HEK293 (cell line): ENCODE measurements around the gene AZIN2.

Experiments used
- CTCF ChIA-PET: fragments of 350-600 bp; formaldehyde crosslinking; extraction: SDS; loops from one replicate; lab custom pipeline; 2021; ENCODE audit warnings: antibody characterized with exemption; lab: Yijun Ruan, JAX
- POLR2A ChIA-PET: fragments of 300-600 bp; formaldehyde crosslinking; extraction: SDS; loops from one replicate; lab custom pipeline; 2020; ENCODE audit warnings: antibody characterized with exemption, inconsistent platforms; lab: Yijun Ruan, JAX
- H3K27ac ChIP-seq: fragments of 200-500 bp; sonication (Bioruptor generic); 2 replicates; pipeline ENCODE4 v1.5.1; 2014; ENCODE audit warnings: low read depth, low read length, control low read depth, inconsistent platforms; ENCODE audit errors: extremely low read depth
- H3K36me3 ChIP-seq, 2 experiments: fragments of 200-500 bp in 1 of 2; sonication (Bioruptor generic) in 1 of 2; 1 replicate in 1 of 2; 2 replicates in 1 of 2; pipeline ENCODE4 v1.5.1; 2014 to 2017; ENCODE audit warnings: inconsistent platforms in 2 of 2, low read length in 2 of 2; ENCODE audit not compliant: control insufficient read depth in 2 of 2, insufficient read depth in 1 of 2
- H3K4me1 ChIP-seq: fragments of 200-500 bp; sonication (Bioruptor generic); 2 replicates; pipeline ENCODE4 v1.5.1; 2014; ENCODE audit warnings: mild to moderate bottlenecking, low read length, inconsistent platforms; ENCODE audit not compliant: control insufficient read depth, insufficient read depth
- H3K4me3 ChIP-seq: 2 replicates; pipeline ENCODE4 v1.5.1; 2011; ENCODE audit warnings: low read depth, mild to moderate bottlenecking, control low read depth, low read length, moderate library complexity
- H3K9me3 ChIP-seq: fragments of 200-500 bp; sonication (Bioruptor generic); 2 replicates; pipeline ENCODE4 v1.5.1; 2014; ENCODE audit warnings: low read depth, low read length, inconsistent platforms; ENCODE audit not compliant: control insufficient read depth, insufficient read depth
- IKZF3 ChIP-seq: fragments of 450-650 bp; IDR thresholded peaks from 2 replicates; pipeline ENCODE4 v1.5.0; 2018; ENCODE audit warnings: missing biosample characterization, mild to moderate bottlenecking, missing genetic modification characterization, moderate library complexity
- KLF10 ChIP-seq: fragments of 450-650 bp; IDR thresholded peaks from 2 replicates; pipeline ENCODE4 v1.5.1; 2018; ENCODE audit warnings: missing biosample characterization, mild to moderate bottlenecking, missing genetic modification characterization
- KLF16 ChIP-seq: fragments of 450-650 bp; formaldehyde crosslinking; IDR thresholded peaks from 2 replicates; pipeline ENCODE4 v1.5.1; 2017; ENCODE audit warnings: missing biosample characterization, missing genetic modification characterization
- MYNN ChIP-seq: fragments of 450-650 bp; formaldehyde crosslinking; IDR thresholded peaks from 2 replicates; pipeline ENCODE4 v1.5.1; 2016; ENCODE audit warnings: missing biosample characterization, missing genetic modification characterization, borderline replicate concordance
- MZF1 ChIP-seq: fragments of 450-650 bp; formaldehyde crosslinking; IDR thresholded peaks from 2 replicates; pipeline ENCODE4 v1.5.1; 2017; ENCODE audit warnings: missing biosample characterization, missing genetic modification characterization, borderline replicate concordance
- OSR2 ChIP-seq: fragments of 450-650 bp; formaldehyde crosslinking; IDR thresholded peaks from 2 replicates; pipeline ENCODE4 v1.5.1; 2016; ENCODE audit warnings: missing biosample characterization, missing genetic modification characterization
- SETDB1 ChIP-seq: IDR thresholded peaks from one replicate; pipeline ENCODE4 v1.6.1; 2017; ENCODE audit warnings: mild to moderate bottlenecking, low read length, moderate library complexity, mixed read lengths; ENCODE audit not compliant: insufficient read length
- SP2 ChIP-seq: fragments of 450-650 bp; formaldehyde crosslinking; IDR thresholded peaks from 2 replicates; pipeline ENCODE4 v1.5.1; 2016; ENCODE audit warnings: missing biosample characterization, missing genetic modification characterization
- WT1 ChIP-seq: fragments of 450-650 bp; formaldehyde crosslinking; IDR thresholded peaks from 2 replicates; pipeline ENCODE4 v1.5.1; 2016; ENCODE audit warnings: missing biosample characterization, missing genetic modification characterization
- YY2 ChIP-seq: fragments of 450-650 bp; formaldehyde crosslinking; IDR thresholded peaks from 2 replicates; pipeline ENCODE4 v1.5.1; 2016; ENCODE audit warnings: missing biosample characterization, missing genetic modification characterization
- ZBTB17 ChIP-seq: fragments of 450-650 bp; formaldehyde crosslinking; IDR thresholded peaks from 2 replicates; pipeline ENCODE4 v1.5.1; 2016; ENCODE audit warnings: missing biosample characterization, missing genetic modification characterization
- ZBTB20 ChIP-seq: fragments of 450-650 bp; formaldehyde crosslinking; IDR thresholded peaks from 2 replicates; pipeline ENCODE4 v1.5.1; 2016; ENCODE audit warnings: missing biosample characterization, missing genetic modification characterization
- ZNF112 ChIP-seq: fragments of 450-650 bp; formaldehyde crosslinking; IDR thresholded peaks from 2 replicates; pipeline ENCODE4 v1.5.0; 2017; ENCODE audit warnings: missing biosample characterization, missing genetic modification characterization
- ZNF121 ChIP-seq: fragments of 450-650 bp; formaldehyde crosslinking; IDR thresholded peaks from 2 replicates; pipeline ENCODE4 v1.5.1; 2016; ENCODE audit warnings: missing biosample characterization, missing genetic modification characterization
- ZNF132 ChIP-seq: fragments of 450-650 bp; formaldehyde crosslinking; IDR thresholded peaks from 2 replicates; pipeline ENCODE4 v1.5.1; 2017; ENCODE audit warnings: missing biosample characterization, missing genetic modification characterization, borderline replicate concordance
- ZNF146 ChIP-seq: fragments of 450-650 bp; formaldehyde crosslinking; IDR thresholded peaks from 2 replicates; pipeline ENCODE4 v1.5.1; 2016; ENCODE audit warnings: missing biosample characterization, missing genetic modification characterization
- ZNF211 ChIP-seq: fragments of 450-650 bp; formaldehyde crosslinking; IDR thresholded peaks from 2 replicates; pipeline ENCODE4 v1.5.1; 2016; ENCODE audit warnings: low read depth, missing biosample characterization, missing genetic modification characterization
- ZNF221 ChIP-seq: fragments of 450-650 bp; formaldehyde crosslinking; IDR thresholded peaks from 2 replicates; pipeline ENCODE4 v1.5.1; 2017; ENCODE audit warnings: missing biosample characterization, missing genetic modification characterization, borderline replicate concordance
- ZNF362 ChIP-seq: fragments of 450-650 bp; formaldehyde crosslinking; IDR thresholded peaks from 2 replicates; pipeline ENCODE4 v1.5.1; 2016; ENCODE audit warnings: missing biosample characterization, missing genetic modification characterization
- ZNF37A ChIP-seq: fragments of 450-650 bp; IDR thresholded peaks from 2 replicates; pipeline ENCODE4 v1.5.1; 2018; ENCODE audit warnings: missing biosample characterization, missing genetic modification characterization
- ZNF473 ChIP-seq: fragments of 450-650 bp; formaldehyde crosslinking; IDR thresholded peaks from 2 replicates; pipeline ENCODE4 v1.5.1; 2017; ENCODE audit warnings: missing biosample characterization, missing genetic modification characterization
- ZNF514 ChIP-seq: fragments of 450-650 bp; formaldehyde crosslinking; IDR thresholded peaks from 2 replicates; pipeline ENCODE4 v1.5.1; 2016; ENCODE audit warnings: missing biosample characterization, missing genetic modification characterization
- ZNF580 ChIP-seq: fragments of 450-650 bp; formaldehyde crosslinking; IDR thresholded peaks from 2 replicates; pipeline ENCODE4 v1.5.1; 2016; ENCODE audit warnings: missing biosample characterization, missing genetic modification characterization
- ZNF623 ChIP-seq: fragments of 450-650 bp; formaldehyde crosslinking; IDR thresholded peaks from 2 replicates; pipeline ENCODE4 v1.5.1; 2016; ENCODE audit warnings: missing biosample characterization, missing genetic modification characterization
- ZNF654 ChIP-seq: fragments of 450-650 bp; formaldehyde crosslinking; IDR thresholded peaks from 2 replicates; pipeline ENCODE4 v1.5.1; 2016; ENCODE audit warnings: low read depth, missing biosample characterization, missing genetic modification characterization
- ZNF670 ChIP-seq: fragments of 450-650 bp; formaldehyde crosslinking; IDR thresholded peaks from 2 replicates; pipeline ENCODE4 v1.5.1; 2016; ENCODE audit warnings: missing biosample characterization, missing genetic modification characterization, low read depth
- ZNF776 ChIP-seq: fragments of 450-650 bp; formaldehyde crosslinking; IDR thresholded peaks from 2 replicates; pipeline ENCODE4 v1.5.0; 2017; ENCODE audit warnings: missing biosample characterization, missing genetic modification characterization, borderline replicate concordance
- TF ChIP-seq, protein P1 (sequence below): fragments of 450-650 bp; formaldehyde crosslinking; IDR thresholded peaks from 2 replicates; pipeline ENCODE4 v1.5.1; 2016; ENCODE audit warnings: missing biosample characterization, missing genetic modification characterization, borderline replicate concordance
- TF ChIP-seq, protein P2 (sequence below): fragments of 450-650 bp; formaldehyde crosslinking; IDR thresholded peaks from 2 replicates; pipeline ENCODE4 v1.5.1; 2017; ENCODE audit warnings: missing biosample characterization, missing genetic modification characterization
- TF ChIP-seq, protein P3 (sequence below): fragments of 450-650 bp; formaldehyde crosslinking; IDR thresholded peaks from 2 replicates; pipeline ENCODE4 v1.5.1; 2017; ENCODE audit warnings: missing biosample characterization, missing genetic modification characterization

Gene AZIN2

GRCh38 chr1:33036051-33036525 lies 44.9 kb upstream of the AZIN2 start (continued):
- TF ChIP-seq ZNF362 (tag by site-specific recombination) (no peak), ZNF623 (no peak), ZNF221 (no peak), ZBTB17 (tag by site-specific recombination) (no peak), ZNF112 (no peak), YY2 (tag by site-specific recombination) (no peak), ZNF654 (tag by site-specific recombination) (no peak), ZBTB20 (no peak), ZNF670 (tag by site-specific recombination) (no peak), KLF16 (tag by site-specific recombination) (0 out of 2 replicates have a peak, but pooled peaks have one; percentile 2), MZF1 (tag by site-specific recombination) (no peak), WT1 (tag by site-specific recombination) (peak; percentile 61), ZNF776 (tag by site-specific recombination) (no peak), ZNF473 (tag by site-specific recombination) (no peak)
- TF ChIP-seq, protein P1, sequence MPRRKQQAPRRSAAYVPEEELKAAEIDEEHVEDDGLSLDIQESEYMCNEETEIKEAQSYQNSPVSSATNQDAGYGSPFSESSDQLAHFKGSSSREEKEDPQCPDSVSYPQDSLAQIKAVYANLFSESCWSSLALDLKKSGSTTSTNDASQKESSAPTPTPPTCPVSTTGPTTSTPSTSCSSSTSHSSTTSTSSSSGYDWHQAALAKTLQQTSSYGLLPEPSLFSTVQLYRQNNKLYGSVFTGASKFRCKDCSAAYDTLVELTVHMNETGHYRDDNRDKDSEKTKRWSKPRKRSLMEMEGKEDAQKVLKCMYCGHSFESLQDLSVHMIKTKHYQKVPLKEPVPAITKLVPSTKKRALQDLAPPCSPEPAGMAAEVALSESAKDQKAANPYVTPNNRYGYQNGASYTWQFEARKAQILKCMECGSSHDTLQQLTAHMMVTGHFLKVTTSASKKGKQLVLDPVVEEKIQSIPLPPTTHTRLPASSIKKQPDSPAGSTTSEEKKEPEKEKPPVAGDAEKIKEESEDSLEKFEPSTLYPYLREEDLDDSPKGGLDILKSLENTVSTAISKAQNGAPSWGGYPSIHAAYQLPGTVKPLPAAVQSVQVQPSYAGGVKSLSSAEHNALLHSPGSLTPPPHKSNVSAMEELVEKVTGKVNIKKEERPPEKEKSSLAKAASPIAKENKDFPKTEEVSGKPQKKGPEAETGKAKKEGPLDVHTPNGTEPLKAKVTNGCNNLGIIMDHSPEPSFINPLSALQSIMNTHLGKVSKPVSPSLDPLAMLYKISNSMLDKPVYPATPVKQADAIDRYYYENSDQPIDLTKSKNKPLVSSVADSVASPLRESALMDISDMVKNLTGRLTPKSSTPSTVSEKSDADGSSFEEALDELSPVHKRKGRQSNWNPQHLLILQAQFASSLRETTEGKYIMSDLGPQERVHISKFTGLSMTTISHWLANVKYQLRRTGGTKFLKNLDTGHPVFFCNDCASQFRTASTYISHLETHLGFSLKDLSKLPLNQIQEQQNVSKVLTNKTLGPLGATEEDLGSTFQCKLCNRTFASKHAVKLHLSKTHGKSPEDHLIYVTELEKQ (tag by site-specific recombination) = 0 out of 2 replicates have a peak, but pooled peaks have one; percentile 50
- TF ChIP-seq, protein P2, sequence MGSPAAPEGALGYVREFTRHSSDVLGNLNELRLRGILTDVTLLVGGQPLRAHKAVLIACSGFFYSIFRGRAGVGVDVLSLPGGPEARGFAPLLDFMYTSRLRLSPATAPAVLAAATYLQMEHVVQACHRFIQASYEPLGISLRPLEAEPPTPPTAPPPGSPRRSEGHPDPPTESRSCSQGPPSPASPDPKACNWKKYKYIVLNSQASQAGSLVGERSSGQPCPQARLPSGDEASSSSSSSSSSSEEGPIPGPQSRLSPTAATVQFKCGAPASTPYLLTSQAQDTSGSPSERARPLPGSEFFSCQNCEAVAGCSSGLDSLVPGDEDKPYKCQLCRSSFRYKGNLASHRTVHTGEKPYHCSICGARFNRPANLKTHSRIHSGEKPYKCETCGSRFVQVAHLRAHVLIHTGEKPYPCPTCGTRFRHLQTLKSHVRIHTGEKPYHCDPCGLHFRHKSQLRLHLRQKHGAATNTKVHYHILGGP (tag by site-specific recombination) = no peak

- POLR2A ChIA-PET = no interaction called here
- peaks cover 0 to 30% of the 10 kb centered on the region in 2 experiments; a peak in 2 of 3 replicates for H3K36me3 ChIP-seq
- CTCF ChIA-PET = interaction anchor here (0.7 to 1.9 kb wide), 3 partner anchors 27 to 1063 kb away, joined by 3 to 4 read pairs (median 3); no protein-coding TSS in a partner anchor
- peak within 1 kb of the TSS; percentile 68 for H3K4me3 ChIP-seq
- peak within 1 kb of the TSS; percentile 48; the same call in 1 of the 2 replicates for H3K27ac ChIP-seq
- peaks cover 7% of the 10 kb centered on the region for H3K4me1 ChIP-seq
- no peaks in the 10 kb centered on the region for H3K9me3 ChIP-seq
- TF ChIP-seq, protein P3, sequence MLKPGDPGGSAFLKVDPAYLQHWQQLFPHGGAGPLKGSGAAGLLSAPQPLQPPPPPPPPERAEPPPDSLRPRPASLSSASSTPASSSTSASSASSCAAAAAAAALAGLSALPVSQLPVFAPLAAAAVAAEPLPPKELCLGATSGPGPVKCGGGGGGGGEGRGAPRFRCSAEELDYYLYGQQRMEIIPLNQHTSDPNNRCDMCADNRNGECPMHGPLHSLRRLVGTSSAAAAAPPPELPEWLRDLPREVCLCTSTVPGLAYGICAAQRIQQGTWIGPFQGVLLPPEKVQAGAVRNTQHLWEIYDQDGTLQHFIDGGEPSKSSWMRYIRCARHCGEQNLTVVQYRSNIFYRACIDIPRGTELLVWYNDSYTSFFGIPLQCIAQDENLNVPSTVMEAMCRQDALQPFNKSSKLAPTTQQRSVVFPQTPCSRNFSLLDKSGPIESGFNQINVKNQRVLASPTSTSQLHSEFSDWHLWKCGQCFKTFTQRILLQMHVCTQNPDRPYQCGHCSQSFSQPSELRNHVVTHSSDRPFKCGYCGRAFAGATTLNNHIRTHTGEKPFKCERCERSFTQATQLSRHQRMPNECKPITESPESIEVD = no peak
- TF ChIP-seq ZNF146 (tag by site-specific recombination) (no peak), KLF10 (no peak), OSR2 (tag by site-specific recombination) (no peak), MYNN (tag by site-specific recombination) (no peak), SETDB1 (peak; percentile 93), ZNF211 (tag by site-specific recombination) (no peak), SP2 (tag by site-specific recombination) (peak; percentile 100), ZNF121 (tag by site-specific recombination) (no peak), ZNF132 (tag by site-specific recombination) (no peak), ZNF580 (peak; percentile 86), IKZF3 (tag by site-specific recombination) (peak; percentile 67), ZNF37A (tag by site-specific recombination) (no peak), ZNF514 (tag by site-specific recombination) (no peak)
Measured at GRCh38 chr1:33036526-33037503, 44.1 kb upstream of the AZIN2 start, which contains the start of gene AK2. TSS of gene AK2 (minus strand) at chr1:33036883. CDS start at chr1:33036828, 55 bp downstream.
